H1 (cell line): Measurements from ENCODE around the gene STAT1.

Source experiments
- EZH2 ChIP-seq: fragments of 200-600 bp; sonication (generic); IDR thresholded peaks from 2 replicates; pipeline ENCODE4 v1.7.1; 2012; ENCODE audit warnings: low read depth, mild to moderate bottlenecking, moderate library complexity, low read length, inconsistent platforms; ENCODE audit not compliant: severe bottlenecking
- GTF2F1 ChIP-seq: IDR thresholded peaks from 2 replicates; pipeline ENCODE4 v1.6.1; 2012; ENCODE audit warnings: low read depth, low read length, improper control_type of control experiment, borderline replicate concordance
- POLR2A ChIP-seq, 2 experiments: IDR thresholded peaks; 1 replicate in 1 of 2; 2 replicates in 1 of 2; pipeline ENCODE4 v1.6.1; 2011; ENCODE audit warnings: low read depth in 2 of 2, low read length in 2 of 2, mild to moderate bottlenecking in 2 of 2; ENCODE audit errors: control extremely low read depth in 1 of 2
- POLR2AphosphoS5 ChIP-seq: IDR thresholded peaks from 2 replicates; pipeline ENCODE4 v1.6.1; 2011; ENCODE audit warnings: low read depth, low read length
- RFX5 ChIP-seq: IDR thresholded peaks from 2 replicates; pipeline ENCODE4 v1.6.1; 2011; ENCODE audit warnings: low read depth, low read length, improper control_type of control experiment, borderline replicate concordance
- TCF12 ChIP-seq: IDR thresholded peaks from 2 replicates; pipeline ENCODE4 v1.6.1; 2011; ENCODE audit warnings: low read depth, mild to moderate bottlenecking, low read length
- TF ChIP-seq, protein P1 (sequence below), 3 experiments: IDR thresholded peaks; 1 replicate in 2 of 3; 2 replicates in 1 of 3; pipeline versions ENCODE4 v1.5.1 to v1.6.1; 2011; ENCODE audit warnings: low read length in 3 of 3, mild to moderate bottlenecking in 3 of 3, inconsistent platforms in 2 of 3, low read depth in 1 of 3, moderate library complexity in 1 of 3; ENCODE audit not compliant: insufficient read depth in 1 of 3; ENCODE audit errors: control extremely low read depth in 1 of 3

DNA sequence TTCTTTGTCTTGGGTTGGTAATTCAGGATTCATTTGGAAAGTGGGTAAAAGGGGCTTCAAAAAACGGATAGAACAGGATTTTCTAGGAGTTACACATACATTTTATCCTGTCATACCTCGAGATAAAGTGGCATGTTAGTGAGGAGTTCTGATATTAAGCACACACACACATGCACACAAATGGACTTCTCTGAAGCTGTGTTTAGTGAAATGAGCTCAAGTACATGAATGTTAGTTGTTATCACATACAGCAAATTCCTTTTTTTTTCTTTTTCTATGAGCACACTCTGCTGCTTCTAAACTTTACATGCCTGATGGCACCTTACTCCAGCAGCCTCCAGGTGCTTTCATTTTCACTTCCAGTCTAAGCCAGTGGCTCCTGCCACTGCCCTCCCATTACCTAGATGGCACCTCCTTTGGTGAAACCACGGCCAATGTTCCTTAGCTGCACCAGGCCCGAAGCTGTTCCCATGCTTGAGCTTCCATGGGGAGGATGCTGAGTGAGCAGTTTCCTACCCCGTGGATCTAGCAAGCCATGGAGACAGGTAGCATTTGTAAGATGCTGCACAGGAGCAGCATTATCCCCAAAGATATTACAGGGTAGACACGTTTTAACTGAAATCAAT is 49.7 kb downstream of the STAT1 start:
- TF ChIP-seq, protein P1, sequence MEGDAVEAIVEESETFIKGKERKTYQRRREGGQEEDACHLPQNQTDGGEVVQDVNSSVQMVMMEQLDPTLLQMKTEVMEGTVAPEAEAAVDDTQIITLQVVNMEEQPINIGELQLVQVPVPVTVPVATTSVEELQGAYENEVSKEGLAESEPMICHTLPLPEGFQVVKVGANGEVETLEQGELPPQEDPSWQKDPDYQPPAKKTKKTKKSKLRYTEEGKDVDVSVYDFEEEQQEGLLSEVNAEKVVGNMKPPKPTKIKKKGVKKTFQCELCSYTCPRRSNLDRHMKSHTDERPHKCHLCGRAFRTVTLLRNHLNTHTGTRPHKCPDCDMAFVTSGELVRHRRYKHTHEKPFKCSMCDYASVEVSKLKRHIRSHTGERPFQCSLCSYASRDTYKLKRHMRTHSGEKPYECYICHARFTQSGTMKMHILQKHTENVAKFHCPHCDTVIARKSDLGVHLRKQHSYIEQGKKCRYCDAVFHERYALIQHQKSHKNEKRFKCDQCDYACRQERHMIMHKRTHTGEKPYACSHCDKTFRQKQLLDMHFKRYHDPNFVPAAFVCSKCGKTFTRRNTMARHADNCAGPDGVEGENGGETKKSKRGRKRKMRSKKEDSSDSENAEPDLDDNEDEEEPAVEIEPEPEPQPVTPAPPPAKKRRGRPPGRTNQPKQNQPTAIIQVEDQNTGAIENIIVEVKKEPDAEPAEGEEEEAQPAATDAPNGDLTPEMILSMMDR (IDR thresholded peaks at IDR 0.05; ENCODE audit: control extremely low read depth in 1 of 3, insufficient read depth in 1 of 3, low read depth in 1 of 3, low read length in 3 of 3), result no peak
- TF ChIP-seq POLR2AphosphoS5 (no peak), EZH2 (no peak), GTF2F1 (no peak), RFX5 (no peak), TCF12 (no peak), POLR2A (IDR thresholded peaks at IDR 0.05; ENCODE audit: control extremely low read depth in 1 of 2, low read depth in 2 of 2, low read length in 2 of 2) (no peak)
